SK-N-SH treated with all-trans-retinoic acid at 6 μM for 48 hours (cell line): ENCODE results near the gene PAQR8.
"Not testable (repeated sequence)": the region's sequence is repeated elsewhere in the genome, so short reads cannot be mapped to it uniquely, and the experiment has no call there.

ENCODE experiments used
- ATAC-seq: fragments of 200-7000 bp; cut with Tn5 transposase; 3 replicates; pipeline ENCODE4 v1.9.1; 2020; ENCODE audit warnings: mild to moderate bottlenecking, moderate library complexity
- ARNTL ChIP-seq: fragments of 450-650 bp; formaldehyde crosslinking; IDR thresholded peaks from 2 replicates; pipeline ENCODE4 v1.5.0; 2020; ENCODE audit warnings: low read depth, mild to moderate bottlenecking, moderate library complexity, borderline replicate concordance
- BACH2 ChIP-seq: fragments of 250-450 bp; sonication (Bioruptor Pico); IDR thresholded peaks from 2 replicates; pipeline ENCODE4 v1.9.0; 2021; ENCODE audit warnings: mild to moderate bottlenecking, borderline replicate concordance
- CSDC2 ChIP-seq: fragments of 250-450 bp; sonication (Bioruptor Pico); IDR thresholded peaks from 2 replicates; pipeline ENCODE4 v1.5.0; 2020; ENCODE audit warnings: mild to moderate bottlenecking, moderate library complexity
- ESRRG ChIP-seq: fragments of 250-450 bp; sonication (Bioruptor Pico); IDR thresholded peaks from 2 replicates; pipeline ENCODE4 v1.6.1; 2021; ENCODE audit warnings: mild to moderate bottlenecking
- GLIS3 ChIP-seq: fragments of 250-450 bp; sonication (Bioruptor Pico); IDR thresholded peaks from 2 replicates; pipeline ENCODE4 v1.5.0; 2020; ENCODE audit warnings: mild to moderate bottlenecking, moderate library complexity
- ISL1 ChIP-seq: fragments of 250-450 bp; sonication (Bioruptor Pico); IDR thresholded peaks from 2 replicates; pipeline ENCODE4 v2.1.2; 2022; ENCODE audit warnings: mild to moderate bottlenecking, moderate library complexity
- OSR1 ChIP-seq: fragments of 250-450 bp; sonication (Bioruptor Pico); IDR thresholded peaks from 2 replicates; pipeline ENCODE4 v1.8.0; 2022; ENCODE audit warnings: moderate library complexity, mild to moderate bottlenecking, inconsistent platforms
- PPARA ChIP-seq: fragments of 250-450 bp; sonication (Bioruptor Pico); IDR thresholded peaks from 2 replicates; pipeline ENCODE4 v1.5.0; 2020; ENCODE audit warnings: mild to moderate bottlenecking, borderline replicate concordance
- RARB ChIP-seq: fragments of 250-450 bp; sonication (Bioruptor Pico); IDR thresholded peaks from 2 replicates; pipeline ENCODE4 v1.8.0; 2021; ENCODE audit warnings: mild to moderate bottlenecking, moderate library complexity
- TCF4 ChIP-seq: fragments of 250-450 bp; sonication (Bioruptor Pico); IDR thresholded peaks from 2 replicates; pipeline ENCODE4 v1.8.0; 2021; ENCODE audit warnings: mild to moderate bottlenecking, moderate library complexity, borderline replicate concordance
- TOX ChIP-seq: fragments of 250-450 bp; sonication (Bioruptor Pico); IDR thresholded peaks from 2 replicates; pipeline ENCODE4 v1.8.0; 2021; ENCODE audit warnings: mild to moderate bottlenecking, moderate library complexity, borderline replicate concordance
- ZC3H10 ChIP-seq: fragments of 250-450 bp; sonication (Bioruptor Pico); IDR thresholded peaks from 2 replicates; pipeline ENCODE4 v1.5.1; 2021; ENCODE audit warnings: mild to moderate bottlenecking, moderate library complexity
- ZFP3 ChIP-seq: fragments of 250-450 bp; sonication (Bioruptor Pico); IDR thresholded peaks from 2 replicates; pipeline ENCODE4 v1.5.0; 2020; ENCODE audit warnings: mild to moderate bottlenecking, moderate library complexity
- ZNF565 ChIP-seq: fragments of 450-650 bp; formaldehyde crosslinking; conservative IDR thresholded peaks from 2 replicates; pipeline ENCODE4 v1.5.0; 2020; ENCODE audit warnings: low read depth, mild to moderate bottlenecking, moderate library complexity
- ZNF70 ChIP-seq: fragments of 450-650 bp; formaldehyde crosslinking; IDR thresholded peaks from 2 replicates; pipeline ENCODE4 v1.5.0; 2020; ENCODE audit warnings: mild to moderate bottlenecking, moderate library complexity
- ZNF8 ChIP-seq: fragments of 450-650 bp; formaldehyde crosslinking; IDR thresholded peaks from 2 replicates; pipeline ENCODE4 v1.5.0; 2020; ENCODE audit warnings: mild to moderate bottlenecking, moderate library complexity
- TF ChIP-seq, protein P1 (sequence below): fragments of 250-450 bp; sonication (Bioruptor Pico); IDR thresholded peaks from 2 replicates; pipeline ENCODE4 v1.8.0; 2021; ENCODE audit warnings: low read depth, mild to moderate bottlenecking, moderate library complexity, borderline replicate concordance
- TF ChIP-seq, protein P2 (sequence below): fragments of 250-450 bp; sonication (Bioruptor Pico); IDR thresholded peaks from 2 replicates; pipeline ENCODE4 v1.8.0; 2020; ENCODE audit warnings: mild to moderate bottlenecking, moderate library complexity, borderline replicate concordance
- TF ChIP-seq, protein P3 (sequence below): fragments of 250-450 bp; sonication (Bioruptor Pico); IDR thresholded peaks from 2 replicates; pipeline ENCODE4 v1.5.1; 2021; ENCODE audit warnings: mild to moderate bottlenecking, moderate library complexity
- TF ChIP-seq, protein P4 (sequence below): fragments of 250-450 bp; sonication (Bioruptor Pico); IDR thresholded peaks from 2 replicates; pipeline ENCODE4 v1.5.1; 2020; ENCODE audit warnings: low read depth, mild to moderate bottlenecking, moderate library complexity

PAQR8 gene

DNA sequence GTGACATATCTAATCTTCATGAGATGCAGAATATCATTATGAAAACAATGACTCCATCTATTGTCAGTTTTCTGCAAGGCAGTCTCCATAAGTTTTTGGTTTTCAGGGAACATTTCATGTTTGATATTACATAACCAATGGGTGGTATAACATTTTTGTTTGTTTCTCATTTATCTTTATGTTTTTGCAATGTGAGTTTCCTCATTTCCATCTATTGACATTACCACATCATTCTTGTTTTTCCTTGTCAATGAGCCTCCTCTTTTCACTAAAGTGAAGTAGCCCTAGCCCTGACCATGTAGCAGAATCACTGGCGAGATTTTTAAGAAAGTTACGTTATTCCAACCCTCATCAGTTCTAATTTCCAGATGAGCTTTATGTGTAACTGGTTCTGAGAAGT is 62.6 kb downstream of the PAQR8 start (continued):
- TF ChIP-seq, protein P1, sequence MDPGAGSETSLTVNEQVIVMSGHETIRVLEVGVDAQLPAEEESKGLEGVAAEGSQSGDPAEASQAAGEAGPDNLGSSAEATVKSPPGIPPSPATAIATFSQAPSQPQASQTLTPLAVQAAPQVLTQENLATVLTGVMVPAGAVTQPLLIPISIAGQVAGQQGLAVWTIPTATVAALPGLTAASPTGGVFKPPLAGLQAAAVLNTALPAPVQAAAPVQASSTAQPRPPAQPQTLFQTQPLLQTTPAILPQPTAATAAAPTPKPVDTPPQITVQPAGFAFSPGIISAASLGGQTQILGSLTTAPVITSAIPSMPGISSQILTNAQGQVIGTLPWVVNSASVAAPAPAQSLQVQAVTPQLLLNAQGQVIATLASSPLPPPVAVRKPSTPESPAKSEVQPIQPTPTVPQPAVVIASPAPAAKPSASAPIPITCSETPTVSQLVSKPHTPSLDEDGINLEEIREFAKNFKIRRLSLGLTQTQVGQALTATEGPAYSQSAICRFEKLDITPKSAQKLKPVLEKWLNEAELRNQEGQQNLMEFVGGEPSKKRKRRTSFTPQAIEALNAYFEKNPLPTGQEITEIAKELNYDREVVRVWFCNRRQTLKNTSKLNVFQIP = no peak
- TF ChIP-seq ZNF8 = no peak
- TF ChIP-seq TCF4 (CRISPR knock-in tag) = no peak
- TF ChIP-seq, protein P2, sequence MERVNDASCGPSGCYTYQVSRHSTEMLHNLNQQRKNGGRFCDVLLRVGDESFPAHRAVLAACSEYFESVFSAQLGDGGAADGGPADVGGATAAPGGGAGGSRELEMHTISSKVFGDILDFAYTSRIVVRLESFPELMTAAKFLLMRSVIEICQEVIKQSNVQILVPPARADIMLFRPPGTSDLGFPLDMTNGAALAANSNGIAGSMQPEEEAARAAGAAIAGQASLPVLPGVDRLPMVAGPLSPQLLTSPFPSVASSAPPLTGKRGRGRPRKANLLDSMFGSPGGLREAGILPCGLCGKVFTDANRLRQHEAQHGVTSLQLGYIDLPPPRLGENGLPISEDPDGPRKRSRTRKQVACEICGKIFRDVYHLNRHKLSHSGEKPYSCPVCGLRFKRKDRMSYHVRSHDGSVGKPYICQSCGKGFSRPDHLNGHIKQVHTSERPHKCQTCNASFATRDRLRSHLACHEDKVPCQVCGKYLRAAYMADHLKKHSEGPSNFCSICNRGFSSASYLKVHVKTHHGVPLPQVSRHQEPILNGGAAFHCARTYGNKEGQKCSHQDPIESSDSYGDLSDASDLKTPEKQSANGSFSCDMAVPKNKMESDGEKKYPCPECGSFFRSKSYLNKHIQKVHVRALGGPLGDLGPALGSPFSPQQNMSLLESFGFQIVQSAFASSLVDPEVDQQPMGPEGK (CRISPR knock-in tag) = no peak
- TF ChIP-seq ZC3H10 (CRISPR knock-in tag) = no peak
- no peak for TF ChIP-seq RARB (CRISPR knock-in tag)
- no peak for TF ChIP-seq TOX (CRISPR knock-in tag)
- TF ChIP-seq, protein P3, sequence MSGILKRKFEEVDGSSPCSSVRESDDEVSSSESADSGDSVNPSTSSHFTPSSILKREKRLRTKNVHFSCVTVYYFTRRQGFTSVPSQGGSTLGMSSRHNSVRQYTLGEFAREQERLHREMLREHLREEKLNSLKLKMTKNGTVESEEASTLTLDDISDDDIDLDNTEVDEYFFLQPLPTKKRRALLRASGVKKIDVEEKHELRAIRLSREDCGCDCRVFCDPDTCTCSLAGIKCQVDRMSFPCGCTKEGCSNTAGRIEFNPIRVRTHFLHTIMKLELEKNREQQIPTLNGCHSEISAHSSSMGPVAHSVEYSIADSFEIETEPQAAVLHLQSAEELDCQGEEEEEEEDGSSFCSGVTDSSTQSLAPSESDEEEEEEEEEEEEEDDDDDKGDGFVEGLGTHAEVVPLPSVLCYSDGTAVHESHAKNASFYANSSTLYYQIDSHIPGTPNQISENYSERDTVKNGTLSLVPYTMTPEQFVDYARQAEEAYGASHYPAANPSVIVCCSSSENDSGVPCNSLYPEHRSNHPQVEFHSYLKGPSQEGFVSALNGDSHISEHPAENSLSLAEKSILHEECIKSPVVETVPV (CRISPR knock-in tag) = no peak
- no peak for TF ChIP-seq OSR1
- no peak for TF ChIP-seq ZFP3 (CRISPR knock-in tag)
- no peak for TF ChIP-seq PPARA
- no peak for TF ChIP-seq ARNTL (CRISPR knock-in tag)

DNA sequence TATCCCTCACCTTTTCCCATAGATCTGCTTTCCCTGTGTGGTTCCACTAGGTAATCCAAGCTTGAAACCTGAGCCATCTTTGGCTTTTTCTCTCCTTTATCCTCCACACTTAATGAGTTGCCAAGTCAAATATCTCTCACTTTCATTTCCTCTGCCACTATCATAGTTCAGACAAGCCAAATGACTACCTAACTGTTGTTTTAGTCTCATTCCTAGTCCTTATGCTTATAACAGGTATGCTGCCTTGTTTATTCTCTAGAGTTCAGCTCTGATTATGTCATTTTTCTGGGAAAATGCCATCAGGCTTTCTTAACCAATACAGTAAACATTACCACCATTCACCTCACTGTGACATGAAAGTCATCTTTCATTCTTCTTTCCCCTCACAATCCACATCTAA is 64.7 kb downstream of the PAQR8 start:
- TF ChIP-seq ISL1 (CRISPR knock-in tag) (no peak), ZFP3 (CRISPR knock-in tag) (no peak), ZNF8 (no peak), ESRRG (CRISPR knock-in tag) (no peak), CSDC2 (CRISPR knock-in tag) (no peak), ZNF565 (CRISPR knock-in tag) (no peak)
- TF ChIP-seq, protein P1 = no peak
- no peak for ATAC-seq

DNA sequence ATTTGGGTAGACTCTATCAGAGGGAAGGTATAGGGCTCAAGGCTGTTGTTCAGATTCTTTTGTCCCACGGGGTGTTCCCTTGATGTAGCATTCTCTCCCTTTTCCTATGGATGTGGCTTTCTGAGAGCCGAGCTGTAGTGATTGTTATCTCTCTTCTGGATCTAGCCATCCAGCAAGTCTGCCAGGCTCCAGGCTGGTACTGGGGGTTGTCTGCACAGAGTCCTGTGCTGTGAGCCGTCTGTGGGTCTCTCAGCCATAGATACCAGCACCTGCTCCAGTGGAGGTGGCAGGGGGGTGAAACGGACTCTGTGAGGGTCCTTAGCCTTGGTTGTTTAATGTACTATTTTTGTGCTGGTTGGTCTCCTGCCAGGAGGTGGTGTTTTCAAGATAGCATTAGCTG is 71.3 kb downstream of the PAQR8 start:
- not testable (repeated sequence) for ATAC-seq

DNA sequence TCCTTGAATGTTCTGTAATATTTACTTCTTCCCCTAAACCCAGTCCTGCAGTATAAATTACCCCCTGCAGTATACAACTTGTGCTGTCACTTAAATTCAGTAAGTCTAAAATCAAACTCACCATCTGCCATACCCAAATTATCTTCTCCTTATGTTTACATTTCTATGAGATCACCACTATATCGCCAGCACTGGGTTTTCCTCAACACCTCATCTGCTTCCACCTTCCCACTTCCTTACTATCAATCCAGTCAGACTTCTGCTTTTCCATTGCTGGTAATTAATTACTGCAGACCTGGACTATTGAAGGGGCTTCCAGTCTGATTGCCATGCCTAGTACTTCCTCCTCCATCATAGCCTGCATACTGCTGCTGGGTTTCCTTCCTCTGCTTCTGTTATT is 73.4 kb downstream of the PAQR8 start:
- ATAC-seq = no peak
- TF ChIP-seq TCF4 (CRISPR knock-in tag) (no peak), ZNF8 (no peak), ESRRG (CRISPR knock-in tag) (no peak), ZFP3 (CRISPR knock-in tag) (no peak), ARNTL (CRISPR knock-in tag) (no peak), CSDC2 (CRISPR knock-in tag) (no peak), BACH2 (CRISPR knock-in tag) (no peak)

DNA sequence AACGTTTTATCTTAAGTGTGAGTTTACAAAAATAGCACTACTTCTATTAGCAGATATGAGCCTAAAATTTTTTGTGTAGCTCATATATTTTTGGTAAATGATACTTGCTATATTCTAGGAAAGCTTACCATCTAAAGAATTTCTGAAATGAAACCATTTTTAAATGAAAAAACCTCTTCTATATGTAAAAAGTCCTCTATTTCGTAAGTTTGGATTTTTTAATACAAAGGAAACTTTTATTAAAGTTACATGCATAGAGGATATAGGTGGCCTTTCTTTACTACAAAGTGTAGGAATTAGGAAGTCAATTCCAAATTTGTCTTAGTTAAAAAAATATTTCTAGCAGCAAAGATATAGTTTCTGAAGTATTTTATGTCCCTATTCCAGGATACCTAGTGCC is 77.0 kb downstream of the PAQR8 start:
- no peak for ATAC-seq
- TF ChIP-seq ZC3H10 (CRISPR knock-in tag) (no peak), ZNF70 (CRISPR knock-in tag) (no peak), ZFP3 (CRISPR knock-in tag) (no peak), RARB (CRISPR knock-in tag) (no peak), TCF4 (CRISPR knock-in tag) (no peak), CSDC2 (CRISPR knock-in tag) (no peak), TOX (CRISPR knock-in tag) (no peak)

DNA sequence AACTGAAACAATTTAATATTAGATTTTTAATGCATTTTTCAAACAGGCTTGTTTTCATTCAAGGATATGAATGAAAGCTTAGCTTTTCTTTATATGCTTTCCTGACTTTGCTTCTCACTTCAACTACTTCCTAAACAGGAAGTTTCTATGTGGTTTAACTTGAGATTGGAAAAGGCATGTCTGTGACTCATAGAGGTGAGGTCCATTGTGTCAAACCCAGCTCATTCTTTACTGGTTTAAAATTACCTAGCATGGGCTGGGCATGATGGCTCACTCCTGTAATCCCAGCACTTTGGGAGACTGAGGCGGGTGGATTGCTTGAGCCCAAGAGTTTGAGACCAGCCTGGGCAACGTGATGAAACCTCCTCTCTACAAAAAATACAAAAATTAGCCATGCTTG is 92.6 kb downstream of the PAQR8 start:
- ATAC-seq = no peak
- TF ChIP-seq ZFP3 (CRISPR knock-in tag) (no peak), ARNTL (CRISPR knock-in tag) (no peak), TOX (CRISPR knock-in tag) (no peak), RARB (CRISPR knock-in tag) (no peak), GLIS3 (CRISPR knock-in tag) (no peak), ISL1 (CRISPR knock-in tag) (no peak), ZNF565 (CRISPR knock-in tag) (no peak), PPARA (no peak), TCF4 (CRISPR knock-in tag) (no peak), OSR1 (no peak), BACH2 (CRISPR knock-in tag) (no peak)
- TF ChIP-seq, protein P1 = no peak
- TF ChIP-seq, protein P4, sequence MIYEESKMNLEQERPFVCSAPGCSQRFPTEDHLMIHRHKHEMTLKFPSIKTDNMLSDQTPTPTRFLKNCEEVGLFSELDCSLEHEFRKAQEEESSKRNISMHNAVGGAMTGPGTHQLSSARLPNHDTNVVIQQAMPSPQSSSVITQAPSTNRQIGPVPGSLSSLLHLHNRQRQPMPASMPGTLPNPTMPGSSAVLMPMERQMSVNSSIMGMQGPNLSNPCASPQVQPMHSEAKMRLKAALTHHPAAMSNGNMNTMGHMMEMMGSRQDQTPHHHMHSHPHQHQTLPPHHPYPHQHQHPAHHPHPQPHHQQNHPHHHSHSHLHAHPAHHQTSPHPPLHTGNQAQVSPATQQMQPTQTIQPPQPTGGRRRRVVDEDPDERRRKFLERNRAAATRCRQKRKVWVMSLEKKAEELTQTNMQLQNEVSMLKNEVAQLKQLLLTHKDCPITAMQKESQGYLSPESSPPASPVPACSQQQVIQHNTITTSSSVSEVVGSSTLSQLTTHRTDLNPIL (CRISPR knock-in tag) = no peak
